Astrocyte of the spinal cord (primary cell): ENCODE results near the gene KLHL29.
A peak's percentile ranks its signal among the peaks of the same experiment; 100 is the strongest.

Experiments used
- DNase-seq: peaks from one replicate; pipeline ENCODE4 v3.0.0; 2011; ENCODE audit warnings: low read depth, low spot score
- H3K4me3 ChIP-seq: 2 replicates; pipeline ENCODE4 v1.5.1; 2011; ENCODE audit warnings: low read depth, mild to moderate bottlenecking, low read length, moderate library complexity
- CTCF ChIP-seq: IDR thresholded peaks from 2 replicates; pipeline ENCODE4 v1.5.1; 2012; ENCODE audit warnings: low read depth, mild to moderate bottlenecking, low read length, inconsistent platforms
- in situ Hi-C: cut with HindIII; loops from 2 replicates; pipeline ENCODE4 v1.10.0; 2017; ENCODE audit warnings: low sequenced_read_pairs

KLHL29 gene

DNA sequence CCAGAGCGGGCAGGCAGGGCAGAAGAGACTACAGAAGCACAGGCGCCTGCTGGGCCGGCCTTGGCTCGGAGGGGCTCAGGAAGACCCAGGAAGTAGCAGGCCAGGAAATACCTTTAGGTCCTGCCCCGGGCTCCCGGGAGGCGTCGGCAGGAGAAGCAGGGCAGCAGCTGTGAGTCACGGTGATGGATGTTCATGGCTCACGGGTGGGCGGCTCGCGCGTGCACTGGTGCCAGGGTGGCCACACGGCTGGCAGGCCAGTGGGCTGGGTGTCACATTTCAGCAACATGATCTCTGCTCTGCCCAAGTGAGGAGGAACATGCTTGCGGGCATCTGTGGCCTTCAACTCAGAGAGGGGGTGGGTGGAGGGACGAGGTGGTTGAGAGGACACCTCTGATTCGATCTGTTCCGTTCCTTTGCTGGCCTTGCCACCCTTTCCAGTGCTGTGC, 139.3 kb downstream of the KLHL29 start:
- TF ChIP-seq CTCF: no peak
- in situ Hi-C loops: no loop called here
- no peak overlapping the region for H3K4me3 ChIP-seq
- DNase-seq: peak; percentile 42

- H3K4me3 ChIP-seq: no peak overlapping the region
- in situ Hi-C loops: no loop called here
- TF ChIP-seq CTCF: no peak
- no peak for DNase-seq
Observed at GRCh38 chr2:23525137-23525765, 140.3 kb downstream of the KLHL29 start.

DNA sequence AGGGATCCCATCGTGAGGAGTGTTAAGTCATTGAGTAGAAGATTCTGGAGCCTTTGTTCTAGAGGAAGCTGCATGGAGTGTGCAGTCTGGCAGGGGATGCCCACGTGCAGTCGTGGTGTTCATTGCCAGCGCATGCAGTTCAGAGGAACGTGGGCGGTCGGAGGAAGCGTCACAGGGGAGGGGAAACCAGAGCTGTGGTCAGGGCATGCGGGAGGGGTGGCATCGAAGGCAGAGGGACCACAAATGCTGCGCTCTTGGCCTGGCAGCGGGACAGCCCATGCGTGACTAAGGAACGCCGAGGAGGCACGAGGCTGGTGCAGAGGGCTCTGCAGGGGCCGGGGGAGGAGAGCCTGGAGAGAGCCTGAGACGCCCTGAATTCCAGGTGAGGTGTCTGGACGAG, 141.1 kb downstream of the KLHL29 start:
- in situ Hi-C loops: no loop called here
- DNase-seq: no peak
- no peak for TF ChIP-seq CTCF
- H3K4me3 ChIP-seq: no peak overlapping the region

DNA sequence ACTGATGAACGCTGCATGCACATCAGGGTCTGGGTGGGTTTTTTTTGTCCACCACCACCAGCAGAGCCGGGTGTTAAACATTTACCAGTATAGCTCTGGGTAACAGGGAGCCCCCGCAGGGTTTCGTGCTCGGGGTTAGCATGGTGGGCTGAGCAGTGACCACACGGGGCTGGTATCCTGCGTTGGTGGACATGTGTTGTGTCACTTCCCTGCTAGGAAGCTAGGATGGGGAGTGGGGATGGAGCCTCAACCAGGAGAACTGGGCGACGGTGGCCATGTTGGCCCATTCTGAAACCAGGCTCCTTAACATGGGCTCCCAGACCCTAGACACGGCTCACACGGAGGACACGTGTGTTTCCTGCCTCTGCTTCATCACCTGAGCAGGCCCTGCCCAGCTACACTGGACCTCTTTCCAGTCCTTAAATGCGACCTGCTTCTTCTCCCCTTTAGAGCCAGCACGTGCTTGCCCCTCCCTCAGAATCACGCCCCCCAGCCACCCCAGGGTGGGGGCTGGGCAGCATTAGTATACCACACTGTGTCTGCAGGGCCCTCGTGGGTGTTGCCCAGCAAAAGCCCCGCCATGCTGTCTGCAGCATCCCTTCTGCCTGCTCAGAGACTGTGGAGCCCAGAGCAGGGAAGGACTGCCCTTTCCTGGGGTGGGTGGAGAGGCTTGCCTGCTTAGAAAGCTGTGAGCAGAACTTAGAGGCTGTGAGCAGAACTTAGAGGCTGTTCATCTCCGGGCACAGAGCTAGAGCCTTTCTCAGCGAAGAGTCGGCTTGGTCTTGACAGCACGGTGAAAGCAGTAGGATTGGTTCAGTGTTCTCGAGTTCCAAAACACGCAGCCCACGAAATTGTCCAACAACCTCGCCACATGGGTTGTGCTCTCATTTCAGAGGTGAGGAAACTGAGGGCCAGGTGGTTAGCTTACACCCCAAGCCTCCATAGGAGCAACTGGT, 142.1 kb downstream of the KLHL29 start:
- in situ Hi-C loops: no loop called here
- DNase-seq: no peak
- no peak overlapping the region for H3K4me3 ChIP-seq
- TF ChIP-seq CTCF: no peak

- TF ChIP-seq CTCF: no peak
- in situ Hi-C loops: no loop called here
Observed at GRCh38 chr2:23528171-23528570, 143.2 kb downstream of the KLHL29 start.

DNA sequence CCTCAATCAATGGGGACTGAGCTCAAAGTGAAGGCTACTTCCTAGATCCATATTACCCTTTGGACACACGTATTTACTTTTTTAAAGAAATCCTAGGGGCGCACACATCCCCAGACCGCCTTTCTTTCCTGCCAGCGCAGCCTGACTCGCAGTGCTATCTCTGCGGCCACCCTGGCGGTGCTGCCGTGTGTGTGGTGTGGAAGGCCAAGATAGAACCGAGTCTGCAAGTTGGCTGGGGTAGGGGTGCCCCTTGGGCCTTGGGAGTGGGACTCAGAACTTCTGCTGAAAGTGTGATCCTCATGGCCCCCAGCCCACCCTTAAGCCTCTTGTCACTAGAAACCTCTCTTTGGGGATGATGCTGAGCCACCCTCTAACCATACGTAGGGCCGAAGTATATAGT, 143.7 kb downstream of the KLHL29 start:
- in situ Hi-C loops: no loop called here
- DNase-seq: no peak
- H3K4me3 ChIP-seq: no peak overlapping the region
- TF ChIP-seq CTCF: no peak

More at GRCh38 chr2:23528171-23528570, 143.2 kb downstream of the KLHL29 start:
- no peak for DNase-seq
- no peak overlapping the region for H3K4me3 ChIP-seq
